ENCODE data around the gene FBN1. TPM values are rescaled to one million over a fixed set of nuclear protein-coding genes. Genes with fewer than 3 reads are reported as not detected.

FBN1 gene
- total RNA-seq, 1 experiment from 2014 or later, result 5.5 TPM

GRCh38 chr15:48619446-48619845 is 26.1 kb downstream of the FBN1 start:
- Histone ChIP-seq H3K4me3 (ENCODE audit: insufficient read depth, low read depth, low read length) (no peak overlapping the region), H3K36me3 (replicated peaks; ENCODE audit: control insufficient read depth, insufficient read depth, low read length) (no peaks in the 10 kb centered on the region), H3K27me3 (ENCODE audit: control insufficient read depth, insufficient read depth, low read length) (no peaks in the 10 kb centered on the region)
- no peak for DNase-seq

GRCh38 chr15:48617619-48618018 is 27.9 kb downstream of the FBN1 start:
- Histone ChIP-seq H3K27me3 (ENCODE audit: control insufficient read depth, insufficient read depth, low read length) (no peaks in the 10 kb centered on the region), H3K36me3 (replicated peaks; ENCODE audit: control insufficient read depth, insufficient read depth, low read length) (no peaks in the 10 kb centered on the region), H3K4me3 (ENCODE audit: insufficient read depth, low read depth, low read length) (no peak overlapping the region)
- DNase-seq, result no peak

- Histone ChIP-seq H3K27me3 (ENCODE audit: control insufficient read depth, insufficient read depth, low read length) (no peaks in the 10 kb centered on the region), H3K36me3 (replicated peaks; ENCODE audit: control insufficient read depth, insufficient read depth, low read length) (no peaks in the 10 kb centered on the region), H3K4me3 (ENCODE audit: insufficient read depth, low read depth, low read length) (no peak overlapping the region)
- DNase-seq, result no peak
Observed at GRCh38 chr15:48616216-48616615, 29.3 kb downstream of the FBN1 start.

GRCh38 chr15:48614051-48614450 is 31.5 kb downstream of the FBN1 start:
- Histone ChIP-seq H3K36me3 (replicated peaks; ENCODE audit: control insufficient read depth, insufficient read depth, low read length) (no peaks in the 10 kb centered on the region), H3K27me3 (ENCODE audit: control insufficient read depth, insufficient read depth, low read length) (no peaks in the 10 kb centered on the region), H3K4me3 (ENCODE audit: insufficient read depth, low read depth, low read length) (no peak overlapping the region)
- no peak for DNase-seq

GRCh38 chr15:48609486-48609885 is 36.0 kb downstream of the FBN1 start:
- H3K36me3 ChIP-seq (replicated peaks; ENCODE audit: control insufficient read depth, insufficient read depth, low read length), result no peaks in the 10 kb centered on the region

GRCh38 chr15:48607846-48608245 is 37.7 kb downstream of the FBN1 start:
- Histone ChIP-seq H3K36me3 (replicated peaks; ENCODE audit: control insufficient read depth, insufficient read depth, low read length) (no peaks in the 10 kb centered on the region), H3K27me3 (ENCODE audit: control insufficient read depth, insufficient read depth, low read length) (no peaks in the 10 kb centered on the region), H3K4me3 (ENCODE audit: insufficient read depth, low read depth, low read length) (no peak overlapping the region)
- no peak for DNase-seq

More at GRCh38 chr15:48609486-48609885, 36.0 kb downstream of the FBN1 start:
- DNase-seq, result no peak
- Histone ChIP-seq H3K27me3 (ENCODE audit: control insufficient read depth, insufficient read depth, low read length) (no peaks in the 10 kb centered on the region), H3K4me3 (ENCODE audit: insufficient read depth, low read depth, low read length) (no peak overlapping the region)

GRCh38 chr15:48604567-48604966 is 40.9 kb downstream of the FBN1 start:
- Histone ChIP-seq H3K36me3 (replicated peaks; ENCODE audit: control insufficient read depth, insufficient read depth, low read length) (no peaks in the 10 kb centered on the region), H3K27me3 (ENCODE audit: control insufficient read depth, insufficient read depth, low read length) (no peaks in the 10 kb centered on the region), H3K4me3 (ENCODE audit: insufficient read depth, low read depth, low read length) (no peak overlapping the region)
- no peak for DNase-seq

GRCh38 chr15:48603922-48604321 is 41.6 kb downstream of the FBN1 start:
- DNase-seq, result no peak
- no peaks in the 10 kb centered on the region for H3K27me3 ChIP-seq (ENCODE audit: control insufficient read depth, insufficient read depth, low read length)
- H3K4me3 ChIP-seq (ENCODE audit: insufficient read depth, low read depth, low read length), result no peak overlapping the region
- no peaks in the 10 kb centered on the region for H3K36me3 ChIP-seq (replicated peaks; ENCODE audit: control insufficient read depth, insufficient read depth, low read length)

- peak; percentile 9 for DNase-seq
- Histone ChIP-seq H3K36me3 (replicated peaks; ENCODE audit: control insufficient read depth, insufficient read depth, low read length) (no peaks in the 10 kb centered on the region), H3K27me3 (ENCODE audit: control insufficient read depth, insufficient read depth, low read length) (no peaks in the 10 kb centered on the region), H3K4me3 (ENCODE audit: insufficient read depth, low read depth, low read length) (no peak overlapping the region)
Observed at GRCh38 chr15:48603123-48603500, 42.4 kb downstream of the FBN1 start.

- Histone ChIP-seq H3K4me3 (ENCODE audit: insufficient read depth, low read depth, low read length) (no peak overlapping the region), H3K36me3 (replicated peaks; ENCODE audit: control insufficient read depth, insufficient read depth, low read length) (no peaks in the 10 kb centered on the region), H3K27me3 (ENCODE audit: control insufficient read depth, insufficient read depth, low read length) (no peaks in the 10 kb centered on the region)
- no peak for DNase-seq
Observed at GRCh38 chr15:48602358-48603122, 43.0 kb downstream of the FBN1 start.

GRCh38 chr15:48601095-48601494 is 44.4 kb downstream of the FBN1 start:
- DNase-seq, result no peak
- Histone ChIP-seq H3K36me3 (replicated peaks; ENCODE audit: control insufficient read depth, insufficient read depth, low read length) (no peaks in the 10 kb centered on the region), H3K4me3 (ENCODE audit: insufficient read depth, low read depth, low read length) (no peak overlapping the region), H3K27me3 (ENCODE audit: control insufficient read depth, insufficient read depth, low read length) (no peaks in the 10 kb centered on the region)

- DNase-seq, result no peak
- no peaks in the 10 kb centered on the region for H3K36me3 ChIP-seq (replicated peaks; ENCODE audit: control insufficient read depth, insufficient read depth, low read length)
- no peak overlapping the region for H3K4me3 ChIP-seq (ENCODE audit: insufficient read depth, low read depth, low read length)
- H3K27me3 ChIP-seq (ENCODE audit: control insufficient read depth, insufficient read depth, low read length), result no peaks in the 10 kb centered on the region
Observed at GRCh38 chr15:48596841-48597240, 48.7 kb downstream of the FBN1 start.

- no peak overlapping the region for H3K4me3 ChIP-seq (ENCODE audit: insufficient read depth, low read depth, low read length)
- no peak for DNase-seq
- H3K27me3 ChIP-seq (ENCODE audit: control insufficient read depth, insufficient read depth, low read length), result no peaks in the 10 kb centered on the region
- H3K36me3 ChIP-seq (replicated peaks; ENCODE audit: control insufficient read depth, insufficient read depth, low read length), result no peaks in the 10 kb centered on the region
Observed at GRCh38 chr15:48596415-48596814, 49.1 kb downstream of the FBN1 start.

- H3K36me3 ChIP-seq (replicated peaks; ENCODE audit: control insufficient read depth, insufficient read depth, low read length), result no peaks in the 10 kb centered on the region
- H3K27me3 ChIP-seq (ENCODE audit: control insufficient read depth, insufficient read depth, low read length), result no peaks in the 10 kb centered on the region
- no peak overlapping the region for H3K4me3 ChIP-seq (ENCODE audit: insufficient read depth, low read depth, low read length)
- DNase-seq, result no peak
Observed at GRCh38 chr15:48595981-48596380, 49.5 kb downstream of the FBN1 start.

- no peak for DNase-seq
- Histone ChIP-seq H3K27me3 (ENCODE audit: control insufficient read depth, insufficient read depth, low read length) (no peaks in the 10 kb centered on the region), H3K36me3 (replicated peaks; ENCODE audit: control insufficient read depth, insufficient read depth, low read length) (no peaks in the 10 kb centered on the region), H3K4me3 (ENCODE audit: insufficient read depth, low read depth, low read length) (no peak overlapping the region)
Observed at GRCh38 chr15:48592933-48593332, 52.6 kb downstream of the FBN1 start.
